ENCODE measurements around the gene PRSS33.

Gene PRSS33

DNA sequence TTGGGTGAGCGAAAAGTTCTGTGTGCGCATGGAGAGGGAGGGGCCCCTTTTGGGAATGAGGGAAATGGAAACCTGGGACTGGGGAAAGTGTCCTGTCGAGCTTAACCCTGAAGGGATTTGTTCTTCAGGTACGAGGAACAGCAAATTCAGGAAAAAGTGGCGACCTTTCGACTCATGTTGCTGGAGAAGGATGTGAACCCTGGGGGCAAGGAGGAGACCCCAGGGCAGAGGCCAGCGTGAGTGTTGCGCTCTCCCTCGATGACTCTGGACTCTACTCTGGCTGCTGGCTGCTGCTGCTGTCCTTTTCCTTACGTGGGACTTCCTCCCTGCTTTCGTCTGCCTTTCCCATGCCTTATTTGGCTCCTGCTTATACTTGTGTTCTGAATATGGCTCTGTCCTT is 30.0 kb downstream of the PRSS33 start:
- no peak for DNase-seq

DNA sequence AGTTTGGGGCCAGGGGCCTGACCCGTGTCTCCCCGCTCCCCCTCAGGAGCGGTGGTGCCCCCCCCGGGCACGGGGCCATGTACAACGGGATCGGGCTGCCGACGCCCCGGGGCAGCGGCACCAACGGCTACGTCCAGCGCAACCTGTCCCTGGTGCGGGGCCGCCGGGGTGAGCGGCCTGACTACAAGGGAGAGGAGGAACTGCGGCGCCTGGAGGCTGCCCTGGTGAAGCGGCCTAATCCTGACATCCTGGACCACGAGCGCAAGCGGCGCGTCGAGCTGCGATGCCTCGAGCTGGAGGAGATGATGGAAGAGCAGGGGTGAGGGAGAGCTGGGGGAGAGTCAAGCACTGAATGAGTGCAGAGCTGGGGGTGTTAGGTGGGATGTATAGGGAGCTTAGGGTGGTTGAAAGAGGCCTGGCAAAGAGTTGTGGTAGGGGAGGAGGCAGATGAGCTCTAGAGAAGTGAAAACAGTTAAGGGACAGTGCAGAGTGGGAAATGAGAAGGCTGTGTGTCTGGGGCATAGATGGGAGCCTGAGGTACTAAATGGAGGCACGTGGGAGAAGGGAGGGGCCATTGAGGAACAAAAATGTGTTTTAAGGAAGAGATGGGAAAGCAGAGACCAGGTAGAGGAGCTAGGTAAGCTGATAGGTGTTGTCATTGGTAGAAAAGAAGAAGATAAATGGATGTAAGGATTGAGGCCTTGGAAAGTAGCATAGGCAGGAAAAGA is 30.9 kb downstream of the PRSS33 start:
- DNase-seq: no peak

DNA sequence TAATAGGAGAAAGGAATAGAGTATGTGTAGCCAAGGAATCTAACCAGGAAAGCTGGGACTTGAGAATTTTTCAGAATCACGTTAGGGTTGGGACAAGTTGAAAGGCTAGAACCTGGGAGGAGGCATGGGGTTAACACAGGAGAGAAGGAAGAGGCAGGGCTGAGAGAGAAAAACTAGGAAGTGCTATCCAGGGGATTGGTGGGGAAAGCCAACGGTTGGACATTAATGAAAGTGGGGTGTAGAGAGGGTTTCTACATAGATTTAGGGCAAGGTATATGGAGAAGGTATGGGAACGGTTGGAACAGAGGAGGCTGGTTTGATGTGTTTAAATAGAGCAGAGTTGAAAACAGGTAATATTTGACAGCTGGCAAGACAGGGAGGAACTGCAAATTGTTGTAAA is 32.2 kb downstream of the PRSS33 start:
- DNase-seq: no peak

DNA sequence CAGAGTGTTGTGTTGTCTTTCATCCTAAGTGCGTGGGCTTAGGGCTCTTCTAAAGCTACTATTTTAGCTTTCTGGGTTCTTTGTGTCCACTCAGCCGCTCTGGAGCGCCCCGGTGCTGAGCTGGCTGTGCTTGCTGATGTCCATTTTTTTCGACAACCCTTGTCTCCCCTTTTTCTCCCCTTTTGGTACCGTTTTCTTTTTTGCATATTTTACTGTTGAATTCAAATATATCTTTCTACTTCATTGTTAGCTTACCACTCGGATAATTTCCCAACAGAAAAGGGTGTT is 33.7 kb downstream of the PRSS33 start:
- DNase-seq: no peak

DNA sequence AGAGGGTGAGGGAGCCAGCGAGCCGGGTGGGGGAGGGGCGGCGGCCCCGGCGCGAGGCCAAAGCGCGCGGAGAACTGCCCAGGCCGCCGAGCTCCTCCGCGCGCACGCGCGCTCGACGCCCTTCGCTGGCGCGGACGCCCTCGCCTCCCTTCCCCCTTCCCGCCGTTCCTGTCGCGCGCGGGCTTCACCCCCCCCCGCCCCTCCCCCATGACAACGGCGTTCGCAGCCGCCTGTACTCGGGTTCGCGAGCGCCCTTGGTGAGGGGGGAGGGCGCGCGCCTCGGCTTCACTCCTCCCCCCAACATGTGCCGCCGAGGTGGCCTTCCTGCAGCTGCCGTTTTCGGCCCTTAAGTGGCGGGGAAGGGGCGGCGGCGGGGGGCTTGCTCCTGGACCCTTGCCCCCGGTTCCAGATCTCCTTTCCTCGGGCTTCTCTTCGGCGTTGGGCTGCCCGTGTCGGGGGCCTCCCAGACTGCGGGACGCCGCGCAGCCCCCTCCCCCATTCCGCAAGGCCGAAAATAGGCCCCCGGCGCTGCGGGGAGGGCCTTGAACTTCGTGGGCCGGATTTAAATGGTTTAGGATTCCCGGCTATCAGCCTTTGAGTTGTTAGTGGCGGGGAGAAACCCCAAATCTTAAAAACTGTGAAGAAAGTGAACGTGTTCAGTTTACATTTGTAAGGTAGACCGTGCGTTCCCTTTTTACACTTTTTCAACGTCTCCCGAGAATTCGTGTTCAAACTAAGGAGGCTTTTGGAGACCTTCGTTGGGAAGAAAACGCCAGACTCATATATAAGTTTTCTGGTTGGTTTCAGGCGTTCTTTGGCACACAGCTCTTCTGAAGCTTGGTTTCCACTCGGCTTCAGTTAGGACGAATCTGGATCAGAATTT is 34.3 kb downstream of the PRSS33 start:
- DNase-seq: peak; percentile 80 to 82

DNA sequence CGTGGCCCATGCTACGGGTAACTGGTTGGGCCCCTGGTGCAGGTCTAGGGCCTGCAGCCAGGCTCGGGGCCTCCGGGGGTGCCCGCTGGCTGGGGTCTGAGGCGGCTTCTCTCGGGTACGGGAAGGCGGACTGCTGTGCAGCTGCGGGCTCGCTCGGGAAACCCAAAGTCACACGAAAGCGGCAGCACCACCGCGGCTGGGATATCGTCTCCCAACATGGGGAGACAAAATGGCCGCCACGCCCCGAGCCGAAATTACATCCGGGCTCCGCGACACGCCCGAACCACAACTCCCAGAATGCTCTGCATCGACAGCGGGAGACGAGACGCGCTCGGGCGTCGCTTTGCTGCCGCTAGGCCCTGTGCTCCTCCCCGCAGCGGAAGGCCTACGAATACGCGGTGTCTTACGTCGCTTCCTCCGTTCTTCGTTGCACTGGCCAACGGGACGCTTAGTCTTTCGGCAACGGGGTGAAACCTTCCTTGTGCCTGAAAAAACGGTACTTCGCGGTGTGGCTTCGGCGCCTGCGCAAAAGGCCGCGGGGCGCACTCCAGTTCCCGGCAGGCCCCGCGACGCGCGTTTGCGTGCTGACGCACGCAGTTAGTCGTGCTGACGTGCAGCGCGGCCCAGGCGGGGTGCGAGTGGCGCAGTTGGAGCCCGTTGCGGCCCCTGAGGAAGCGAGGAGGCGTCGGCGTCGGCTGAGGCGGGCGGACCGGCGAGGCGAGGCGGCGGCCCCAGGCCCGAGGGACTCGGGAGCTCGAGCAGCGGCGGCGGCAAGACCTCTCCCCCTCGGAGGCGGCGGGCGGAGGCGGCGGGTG is 35.1 kb downstream of the PRSS33 start, which contains the start of gene SRRM2:
Gene SRRM2, plus strand, starts transcription at position 604 of the 815 bp plus-strand sequence. CDS start 3,727 bp downstream, outside the sequence.
- peak; percentile 93 to 99 for DNase-seq

DNA sequence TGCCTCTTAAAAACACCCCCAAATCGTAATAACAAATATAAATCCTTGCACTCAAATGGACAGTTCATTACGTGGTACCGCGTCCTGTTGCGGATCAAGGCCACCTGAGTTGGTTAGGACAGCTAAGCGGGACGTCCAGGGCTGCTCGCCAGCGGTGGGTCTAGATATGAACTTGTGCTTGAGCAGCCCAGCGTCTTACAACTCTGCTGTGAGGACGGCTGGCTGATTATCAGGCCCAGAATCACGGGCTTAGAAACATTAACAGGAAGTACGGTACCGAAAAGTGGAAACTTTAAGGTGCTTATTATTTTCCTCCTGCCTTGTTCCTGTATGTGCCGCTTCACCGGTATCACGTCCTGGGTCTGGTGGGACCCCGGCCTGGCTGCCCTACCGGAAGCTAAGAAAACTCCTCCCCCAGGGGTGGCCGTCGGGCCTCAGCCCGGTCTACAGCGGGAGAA is 35.8 kb downstream of the PRSS33 start:
- peak; percentile 76 to 90 for DNase-seq

DNA sequence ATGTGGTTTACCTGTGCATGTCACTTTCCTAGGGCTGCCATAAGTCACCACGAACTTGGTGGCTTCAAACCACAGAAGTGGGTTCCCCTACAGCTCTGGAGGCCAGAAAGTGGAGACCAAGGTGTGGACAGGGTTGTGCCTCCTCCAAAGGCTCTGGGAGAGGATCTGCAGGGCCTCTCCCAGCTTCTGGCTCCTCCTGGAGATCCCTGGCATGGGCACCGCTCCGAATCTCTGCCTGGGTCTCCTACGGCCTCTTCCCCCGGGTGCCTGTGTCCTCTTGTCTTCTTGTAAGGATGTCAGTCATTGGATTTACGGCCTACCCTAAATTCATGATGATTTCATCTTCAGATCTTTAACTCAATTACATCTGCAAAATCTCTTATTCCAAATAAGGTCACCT is 37.4 kb downstream of the PRSS33 start:
- DNase-seq: no peak

DNA sequence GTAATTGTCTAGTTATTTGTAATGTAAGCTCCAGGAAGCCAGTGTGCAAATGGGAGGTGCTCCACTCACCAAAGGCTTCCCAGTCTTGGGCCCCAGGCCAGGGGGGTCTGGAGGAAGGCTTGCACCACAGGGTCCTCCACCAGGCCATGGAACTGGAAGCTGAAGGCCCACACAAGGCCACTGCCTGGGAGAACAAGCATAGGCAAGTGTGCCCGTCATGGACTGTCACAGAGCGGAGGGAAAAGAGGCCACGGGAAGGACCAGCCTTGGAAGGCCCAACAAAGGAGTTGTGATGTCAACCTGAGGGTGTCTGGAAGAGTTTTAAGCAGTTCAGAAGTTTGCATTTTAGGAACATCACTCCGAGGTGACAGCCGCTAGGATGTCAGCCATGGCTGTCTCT is 37.9 kb downstream of the PRSS33 start:
- no peak for DNase-seq

DNA sequence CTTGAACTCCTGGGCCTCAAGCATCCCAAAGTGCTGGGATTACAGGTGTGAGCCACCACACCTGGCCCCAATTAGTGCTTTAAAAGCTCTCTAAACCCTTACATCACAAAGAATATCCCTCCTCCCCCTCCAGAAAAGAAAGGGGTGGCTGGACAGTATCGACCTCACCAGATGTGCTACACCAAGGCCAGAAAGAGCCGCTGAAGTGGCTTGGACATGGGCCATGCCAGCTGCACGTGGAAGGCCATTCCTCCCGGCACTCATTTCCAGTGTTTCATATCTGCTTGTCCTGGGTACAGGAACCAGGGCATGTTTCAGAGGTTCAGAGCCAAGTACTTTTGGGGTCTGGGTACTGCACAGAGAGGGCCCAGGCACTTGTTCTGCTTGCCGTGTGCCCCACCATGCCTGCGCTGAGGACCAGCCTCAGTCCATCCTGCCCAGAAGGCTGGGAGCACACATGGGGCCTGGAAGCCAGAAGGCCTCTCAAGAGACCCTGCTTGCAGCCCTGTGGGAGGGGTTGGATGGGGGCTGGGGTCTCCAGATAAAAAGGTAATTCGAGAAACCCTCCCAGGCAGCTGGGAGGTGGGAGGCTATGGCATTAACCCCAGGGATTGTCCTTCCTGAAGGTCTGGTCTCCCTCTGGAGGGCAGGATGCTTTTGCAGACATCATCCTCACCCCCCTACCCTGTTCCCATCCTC is 38.5 kb downstream of the PRSS33 start:
- no peak for DNase-seq

DNA sequence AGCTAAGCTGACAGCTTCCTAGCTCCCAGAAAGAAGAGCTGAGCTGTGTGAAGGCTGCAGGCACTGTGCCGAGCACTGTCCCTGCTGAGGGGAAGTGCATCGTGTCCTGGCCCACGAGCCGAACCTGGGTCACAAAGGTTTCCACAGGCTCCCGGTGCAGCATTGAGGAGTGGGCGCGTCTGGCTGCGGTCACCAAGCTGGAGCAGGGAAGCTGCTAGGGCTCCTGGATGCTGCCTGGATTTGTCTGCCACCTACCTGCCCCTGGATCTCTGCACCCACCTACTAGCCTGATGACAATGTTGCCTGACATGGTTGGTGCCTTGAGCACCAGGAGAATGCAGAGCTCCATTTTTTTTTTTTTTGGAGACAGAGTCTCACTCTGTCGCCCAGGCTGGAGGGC is 41.4 kb downstream of the PRSS33 start:
- DNase-seq: no peak

DNA sequence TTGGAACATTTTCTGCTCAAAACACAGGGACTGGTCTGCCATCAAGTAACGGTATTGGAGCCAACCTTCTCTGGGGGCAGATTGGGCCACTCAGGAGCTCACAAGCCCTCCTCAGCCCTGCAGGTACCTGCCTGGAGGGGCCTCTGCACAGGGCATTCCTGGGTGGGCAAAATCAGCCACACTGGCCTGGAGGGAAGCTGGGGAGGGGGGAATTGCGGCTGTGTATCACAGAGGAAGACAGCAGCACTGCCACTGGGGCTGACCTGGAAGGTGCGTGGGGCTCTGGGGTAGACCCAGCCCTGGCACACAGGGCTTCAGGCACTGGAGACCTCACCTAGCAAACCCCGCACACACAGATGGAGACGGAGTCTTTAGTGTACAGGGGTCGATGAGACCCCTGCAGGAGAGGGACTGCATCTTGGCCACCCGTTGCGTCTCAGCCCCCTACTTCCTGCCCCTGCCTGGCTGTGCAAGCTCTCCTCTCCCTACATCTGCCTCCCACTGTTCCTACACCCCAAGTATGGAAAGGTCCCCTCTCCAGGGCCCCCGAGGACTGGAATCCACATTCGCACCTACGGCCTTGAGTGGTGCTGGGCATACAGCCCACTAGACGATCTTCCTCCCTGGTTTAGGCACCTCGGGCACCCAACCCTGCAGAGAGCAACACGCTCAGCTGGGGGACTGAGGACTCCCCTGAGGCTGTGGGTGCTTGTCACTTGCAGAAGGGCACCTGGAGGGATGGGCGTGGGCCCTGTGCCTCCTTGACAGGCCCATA is 42.1 kb downstream of the PRSS33 start:
- no peak for DNase-seq

DNA sequence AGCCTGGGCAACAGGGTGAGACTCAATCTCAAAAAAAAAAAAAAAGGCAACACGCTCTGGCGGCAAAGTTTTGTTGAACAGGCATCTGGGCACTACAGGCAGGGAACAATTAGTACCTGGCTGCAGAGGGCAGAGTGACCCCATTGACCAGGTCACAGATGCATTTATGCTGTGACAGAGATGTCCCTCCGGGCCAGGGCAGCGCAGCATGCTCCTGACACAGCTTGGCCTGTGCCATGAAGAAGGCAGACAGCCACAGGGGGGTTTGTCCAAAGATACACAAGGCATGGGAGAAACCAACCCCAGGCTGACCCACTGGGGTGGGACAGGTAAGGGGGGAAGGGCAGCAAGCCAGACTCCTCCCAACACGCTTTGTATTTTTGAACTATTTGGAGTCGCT is 42.6 kb downstream of the PRSS33 start:
- DNase-seq: no peak

DNA sequence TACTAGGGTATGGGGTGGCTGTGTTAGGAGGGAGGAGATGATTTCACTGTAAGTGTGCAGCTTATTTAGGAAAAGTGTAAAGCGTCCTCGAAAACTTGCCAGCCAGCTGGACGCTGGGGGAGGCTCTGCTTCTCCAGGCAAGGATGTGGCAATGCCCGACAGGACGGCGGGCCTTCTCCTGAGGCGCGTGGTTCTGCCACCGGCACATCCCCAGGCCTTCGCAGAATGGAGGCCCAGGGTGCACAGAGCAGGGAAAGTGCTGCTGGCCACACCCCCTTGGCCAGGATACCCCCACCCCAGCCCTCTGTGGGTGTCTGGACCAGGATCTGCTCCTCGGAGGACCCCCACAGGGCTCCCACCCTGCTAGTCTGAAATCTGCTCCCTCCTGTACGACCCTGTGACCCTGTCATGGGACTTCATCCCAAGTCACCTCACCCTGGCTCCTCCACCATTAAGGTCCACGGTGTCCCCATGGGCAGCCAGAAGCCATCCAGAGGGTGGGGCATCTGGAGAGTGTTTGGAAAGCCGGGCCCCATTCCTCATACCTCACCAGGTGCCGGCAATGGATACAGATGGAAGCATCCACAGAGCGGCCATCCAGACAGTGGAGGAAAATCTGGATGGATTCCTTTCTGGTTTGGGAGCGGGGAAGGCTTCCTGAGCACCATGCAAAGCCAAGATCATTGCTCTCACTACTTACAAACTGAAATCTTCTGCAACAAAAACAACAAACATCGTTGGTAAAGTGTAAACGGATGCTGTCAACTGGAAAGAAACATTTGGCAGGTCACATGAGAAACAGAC is 44.2 kb downstream of the PRSS33 start:
- no peak for DNase-seq

DNA sequence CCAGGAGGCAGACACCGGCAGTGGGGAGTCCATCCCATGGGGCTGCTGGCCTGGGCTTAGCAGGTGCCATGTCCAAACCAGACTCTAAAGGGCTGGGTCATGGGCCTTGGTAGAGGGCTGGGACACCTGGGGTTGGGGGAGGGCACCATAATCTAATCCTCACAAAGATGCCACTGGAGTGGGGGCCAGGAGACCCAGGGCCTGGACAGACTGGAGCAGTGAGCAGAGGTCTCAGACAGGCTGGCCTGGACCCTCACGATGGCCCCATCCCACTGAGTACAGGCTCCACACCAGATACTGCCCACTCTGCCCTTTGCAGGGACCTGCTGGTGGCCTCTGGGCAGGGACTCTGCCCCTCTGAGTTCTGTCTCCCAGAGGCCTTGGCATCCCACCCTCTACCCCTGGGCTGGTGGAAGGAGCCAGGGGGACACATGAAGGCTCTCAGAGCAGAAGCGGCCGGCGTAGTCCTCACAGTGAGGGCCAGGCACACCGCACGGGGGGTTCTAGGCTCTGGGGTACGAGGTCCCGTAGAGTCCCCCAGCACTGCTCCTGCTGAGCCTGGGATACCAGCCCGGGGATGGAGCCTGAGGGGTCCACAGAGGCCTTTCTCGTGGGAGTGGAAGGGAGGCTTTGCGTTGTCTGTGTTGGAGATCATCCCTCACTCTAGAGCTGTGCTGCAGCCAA is 44.9 kb downstream of the PRSS33 start:
- no peak for DNase-seq

DNA sequence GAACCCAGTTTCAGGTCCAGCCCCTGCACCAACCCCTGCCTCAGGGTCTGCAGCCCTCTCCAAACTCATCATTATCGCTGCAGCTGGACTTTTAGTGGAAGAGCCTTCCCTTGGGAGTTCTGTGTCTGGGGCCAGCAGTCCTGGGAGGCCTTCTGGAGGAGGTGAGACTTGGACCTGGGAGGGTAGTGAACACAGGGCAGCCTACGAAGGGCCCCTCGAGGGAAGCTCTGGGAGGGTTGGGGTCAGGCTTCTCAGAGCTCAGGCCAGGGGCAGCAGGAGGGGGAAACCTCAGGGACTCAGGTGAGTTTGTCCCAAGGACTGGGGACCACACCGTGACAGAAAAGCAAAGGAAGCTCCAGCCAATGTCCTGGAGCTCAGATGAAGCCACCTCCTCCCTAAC is 46.2 kb downstream of the PRSS33 start:
- no peak for DNase-seq

DNA sequence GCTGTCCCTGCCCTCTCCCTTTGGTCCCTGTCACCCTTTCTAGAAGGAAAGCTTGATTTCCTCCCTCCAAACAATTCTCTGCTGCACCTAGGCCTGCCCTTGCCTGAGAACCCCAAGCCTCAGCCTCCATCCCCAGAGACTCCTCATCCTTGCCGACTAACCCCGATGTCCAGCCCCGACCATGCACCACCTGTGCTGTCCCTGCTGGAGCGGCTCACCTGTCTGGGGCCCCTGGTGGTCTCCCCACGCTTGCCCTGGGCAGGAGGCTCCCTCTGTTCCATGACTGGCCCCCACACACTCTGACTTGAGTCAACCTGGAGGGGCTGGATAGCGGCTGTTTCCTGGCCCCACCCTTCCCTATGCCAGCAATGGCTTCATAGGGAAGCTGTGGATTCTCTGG is 46.9 kb downstream of the PRSS33 start:
- DNase-seq: no peak

DNA sequence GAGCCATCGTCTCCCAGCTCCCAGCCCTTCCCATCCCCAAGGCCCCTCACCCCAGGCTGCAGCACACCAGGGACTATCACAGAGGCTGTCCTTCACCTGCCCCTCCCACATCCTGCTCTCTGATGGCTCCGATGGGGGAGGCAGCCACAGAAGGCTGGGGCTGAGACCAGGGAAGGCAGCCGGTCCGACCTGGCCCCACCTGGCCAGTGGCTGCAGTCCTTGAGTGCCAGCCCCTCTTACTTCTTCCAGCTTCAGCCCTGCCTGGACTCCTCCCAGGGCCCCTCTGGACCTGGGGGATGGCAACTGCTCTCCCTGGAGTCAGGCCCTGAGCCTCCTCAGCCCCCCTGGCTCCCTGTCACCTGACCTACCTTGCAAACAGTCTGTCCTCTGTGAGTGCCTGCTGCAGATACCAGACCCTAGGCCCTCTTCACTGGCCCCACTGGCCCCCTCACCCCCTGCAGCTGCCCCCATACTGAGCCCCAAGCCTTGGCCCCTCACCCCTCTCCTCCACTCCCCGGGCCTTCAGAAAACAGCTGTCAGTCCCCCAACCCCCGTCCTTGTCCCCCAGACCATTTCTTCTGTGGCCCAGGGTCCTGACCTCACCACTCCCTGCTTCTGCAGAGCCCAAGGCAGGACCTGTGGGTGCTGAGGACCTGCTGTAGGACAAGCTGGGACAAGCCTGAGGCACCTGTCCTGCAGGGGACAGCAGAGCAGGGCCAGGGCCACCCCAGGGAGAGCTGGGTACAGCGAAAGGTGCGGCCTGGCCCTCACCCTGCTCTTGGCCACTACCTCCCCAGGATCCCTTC is 47.5 kb downstream of the PRSS33 start:
- DNase-seq: no peak

DNA sequence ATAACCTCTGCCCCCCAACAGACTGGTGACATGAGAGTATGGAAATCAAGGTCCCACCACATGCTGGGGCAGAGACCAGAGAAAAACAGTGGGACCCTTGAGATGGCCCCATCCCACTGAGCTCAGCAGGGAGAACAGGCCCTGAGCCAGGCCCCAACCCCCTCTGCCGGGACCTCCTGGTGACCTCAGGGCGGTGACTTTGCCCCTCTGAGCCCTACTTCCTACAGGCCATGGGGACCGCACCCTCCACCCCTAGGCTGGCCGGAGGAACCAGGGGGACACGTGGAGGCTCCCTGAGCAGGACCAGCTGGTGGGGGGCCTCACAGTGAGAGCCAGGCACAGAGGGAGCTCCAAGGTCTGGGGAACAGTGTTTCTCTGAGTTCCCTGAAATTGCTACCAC is 48.7 kb downstream of the PRSS33 start:
- no peak for DNase-seq
